Kidney epithelial cell (primary cell): ENCODE results near the gene AIPL1. TPM values are rescaled to one million over a fixed set of nuclear protein-coding genes. Genes with fewer than 3 reads are reported as not detected.

Experiments
- DNase-seq: peaks from one replicate; pipeline ENCODE4 v3.0.0-alpha.2; 2010; ENCODE audit warnings: low read depth
- H3K27me3 ChIP-seq: 2 replicates; pipeline ENCODE4 v1.6.0; 2011; ENCODE audit warnings: low read length; ENCODE audit not compliant: control insufficient read depth, insufficient read depth
- H3K36me3 ChIP-seq: 2 replicates; pipeline ENCODE4 v1.5.1; 2011; ENCODE audit warnings: low read length; ENCODE audit not compliant: control insufficient read depth, insufficient read depth
- H3K4me3 ChIP-seq: 2 replicates; pipeline ENCODE4 v1.5.1; 2011; ENCODE audit warnings: low read depth, mild to moderate bottlenecking, control low read depth, low read length
- total RNA-seq: library from RNA; depleted of rRNA; stranded (reverse); fragments of >200 nt; gene quantifications from 2 replicates; pipeline ENCODE4 v1.2.3, GENCODE V29; 2015
- TF ChIP-seq, protein P1 (sequence below): IDR thresholded peaks from 2 replicates; pipeline ENCODE4 v1.5.1; 2011; ENCODE audit warnings: mild to moderate bottlenecking, moderate library complexity, low read length, control low read depth, inconsistent platforms; ENCODE audit not compliant: insufficient read depth, poor library complexity, severe bottlenecking

The AIPL1 gene
- total RNA-seq, 1 donor from 2014 or later: not detected

DNA sequence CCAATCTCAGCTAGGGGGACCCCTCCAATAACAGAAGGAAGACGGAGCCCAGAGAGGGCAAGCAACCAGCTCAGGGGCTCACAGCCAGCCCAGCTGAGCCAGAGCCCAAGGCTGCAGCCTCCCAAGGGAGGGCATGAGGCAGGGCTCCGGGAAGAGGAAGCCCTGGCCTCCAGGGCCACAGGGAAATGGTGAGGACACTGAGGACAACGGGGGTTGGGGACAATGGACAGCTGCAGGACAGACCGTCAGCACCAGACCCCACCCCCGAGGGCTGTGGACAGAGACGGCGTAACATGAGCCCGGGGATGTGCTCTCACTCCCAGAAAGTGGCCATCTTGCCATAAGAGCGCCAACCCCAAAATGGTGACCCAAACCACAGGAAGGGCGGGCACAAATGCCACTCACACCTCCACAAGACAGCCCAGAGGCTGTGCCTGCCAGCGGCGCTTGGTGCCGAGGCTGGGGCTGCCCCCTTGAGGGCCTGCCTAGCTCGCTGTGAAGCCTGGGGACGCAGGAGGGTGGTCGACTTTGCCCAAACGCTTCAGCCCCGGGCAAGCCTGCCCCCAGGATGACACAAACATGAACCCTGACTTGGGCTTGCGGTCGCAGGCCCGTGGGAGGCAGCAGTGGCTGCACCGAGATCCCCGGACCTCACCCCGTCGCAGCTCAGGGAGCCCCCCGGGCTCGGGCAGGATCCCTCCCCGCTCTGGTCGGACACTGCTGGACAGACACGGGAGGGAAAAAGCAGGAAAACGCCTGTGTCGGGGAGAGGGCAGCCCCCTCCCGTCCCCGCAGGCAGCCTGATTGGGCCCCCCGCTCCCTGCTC, 19.8 kb upstream of the AIPL1 start:
- Histone ChIP-seq H3K36me3 (no peaks in the 10 kb centered on the region), H3K27me3 (peaks cover 8% of the 10 kb centered on the region), H3K4me3 (no peak overlapping the region)
- TF ChIP-seq, protein P1, sequence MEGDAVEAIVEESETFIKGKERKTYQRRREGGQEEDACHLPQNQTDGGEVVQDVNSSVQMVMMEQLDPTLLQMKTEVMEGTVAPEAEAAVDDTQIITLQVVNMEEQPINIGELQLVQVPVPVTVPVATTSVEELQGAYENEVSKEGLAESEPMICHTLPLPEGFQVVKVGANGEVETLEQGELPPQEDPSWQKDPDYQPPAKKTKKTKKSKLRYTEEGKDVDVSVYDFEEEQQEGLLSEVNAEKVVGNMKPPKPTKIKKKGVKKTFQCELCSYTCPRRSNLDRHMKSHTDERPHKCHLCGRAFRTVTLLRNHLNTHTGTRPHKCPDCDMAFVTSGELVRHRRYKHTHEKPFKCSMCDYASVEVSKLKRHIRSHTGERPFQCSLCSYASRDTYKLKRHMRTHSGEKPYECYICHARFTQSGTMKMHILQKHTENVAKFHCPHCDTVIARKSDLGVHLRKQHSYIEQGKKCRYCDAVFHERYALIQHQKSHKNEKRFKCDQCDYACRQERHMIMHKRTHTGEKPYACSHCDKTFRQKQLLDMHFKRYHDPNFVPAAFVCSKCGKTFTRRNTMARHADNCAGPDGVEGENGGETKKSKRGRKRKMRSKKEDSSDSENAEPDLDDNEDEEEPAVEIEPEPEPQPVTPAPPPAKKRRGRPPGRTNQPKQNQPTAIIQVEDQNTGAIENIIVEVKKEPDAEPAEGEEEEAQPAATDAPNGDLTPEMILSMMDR: no peak
- no peak for DNase-seq

DNA sequence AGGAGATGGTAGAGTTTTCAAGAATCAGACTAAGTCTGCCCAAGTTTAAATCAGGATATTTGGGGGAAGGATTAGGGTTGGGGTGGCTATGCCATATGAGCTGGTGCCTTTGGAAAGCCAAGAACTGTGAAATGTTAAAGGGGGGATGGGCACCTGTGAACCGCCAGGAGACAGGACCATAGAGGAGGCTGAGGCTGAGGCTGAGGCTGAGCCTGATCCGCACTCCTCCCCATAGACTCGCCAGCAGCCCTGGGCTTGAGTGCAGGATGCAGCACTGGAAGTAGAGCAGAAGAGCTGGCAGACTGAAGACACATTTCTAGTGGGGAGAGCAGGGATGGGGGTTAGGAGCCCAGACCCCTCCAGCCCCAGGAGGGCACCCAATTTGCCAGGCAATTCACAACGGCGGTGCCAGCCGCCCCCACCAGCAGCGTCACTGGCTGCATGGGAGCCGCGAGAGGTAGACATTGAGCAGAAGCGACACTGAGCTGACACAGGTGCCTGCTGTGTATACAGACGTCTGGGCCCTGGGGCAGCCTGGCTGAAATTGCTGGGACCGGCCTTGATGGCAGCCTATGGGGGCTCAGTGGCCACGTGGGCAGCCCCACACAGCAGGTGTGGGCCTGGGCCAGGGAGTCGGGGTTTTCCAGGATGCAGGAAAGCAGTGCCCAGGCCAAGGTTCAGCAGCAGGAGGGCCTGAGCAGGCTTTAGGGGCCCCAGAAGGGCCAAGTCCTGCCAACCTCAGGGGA, 18.5 kb upstream of the AIPL1 start:
- DNase-seq: no peak
- Histone ChIP-seq H3K36me3 (no peaks in the 10 kb centered on the region), H3K27me3 (peaks cover 8% of the 10 kb centered on the region), H3K4me3 (no peak overlapping the region)
- TF ChIP-seq, protein P1: no peak

DNA sequence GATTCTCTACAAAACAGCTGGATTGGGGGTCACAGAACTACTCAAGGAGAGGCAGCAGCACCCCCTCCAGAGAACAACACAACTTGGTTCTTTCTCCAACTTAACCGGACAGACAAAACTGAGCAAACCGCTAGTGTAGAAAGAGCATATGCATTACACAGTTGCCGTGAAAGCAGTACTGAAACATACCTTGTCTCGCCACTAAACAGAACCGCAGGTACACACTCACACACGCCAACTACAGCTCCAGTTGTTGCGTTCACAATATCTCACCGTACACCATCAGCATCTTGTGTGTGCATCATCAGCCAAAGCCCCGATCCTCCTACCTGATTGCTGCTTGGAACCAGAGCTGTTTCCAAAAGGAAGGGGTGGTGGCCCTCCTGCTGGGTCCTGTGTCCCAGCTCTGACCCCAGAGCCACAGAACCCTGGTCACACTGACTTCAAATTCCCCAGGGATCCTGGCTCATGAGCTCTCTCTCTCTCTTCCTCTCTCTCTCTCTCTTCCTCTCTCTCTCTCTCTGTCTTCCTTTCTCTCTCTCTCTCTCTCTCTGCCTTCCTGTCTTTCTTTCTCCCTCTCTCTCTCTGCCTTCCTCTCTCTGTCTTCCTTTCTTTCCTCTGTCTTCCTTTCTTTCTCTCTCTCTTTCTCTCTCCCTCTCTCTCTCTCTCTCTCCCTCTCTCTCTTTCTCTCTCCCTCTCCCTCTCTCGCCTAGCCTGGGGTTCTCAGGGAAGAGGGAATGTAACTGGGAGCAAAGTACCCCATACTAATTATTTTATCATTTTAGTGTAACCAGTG, 17.7 kb upstream of the AIPL1 start:
- Histone ChIP-seq H3K4me3 (no peak overlapping the region), H3K27me3 (peaks cover 8% of the 10 kb centered on the region), H3K36me3 (no peaks in the 10 kb centered on the region)
- no peak for DNase-seq
- TF ChIP-seq, protein P1: no peak

DNA sequence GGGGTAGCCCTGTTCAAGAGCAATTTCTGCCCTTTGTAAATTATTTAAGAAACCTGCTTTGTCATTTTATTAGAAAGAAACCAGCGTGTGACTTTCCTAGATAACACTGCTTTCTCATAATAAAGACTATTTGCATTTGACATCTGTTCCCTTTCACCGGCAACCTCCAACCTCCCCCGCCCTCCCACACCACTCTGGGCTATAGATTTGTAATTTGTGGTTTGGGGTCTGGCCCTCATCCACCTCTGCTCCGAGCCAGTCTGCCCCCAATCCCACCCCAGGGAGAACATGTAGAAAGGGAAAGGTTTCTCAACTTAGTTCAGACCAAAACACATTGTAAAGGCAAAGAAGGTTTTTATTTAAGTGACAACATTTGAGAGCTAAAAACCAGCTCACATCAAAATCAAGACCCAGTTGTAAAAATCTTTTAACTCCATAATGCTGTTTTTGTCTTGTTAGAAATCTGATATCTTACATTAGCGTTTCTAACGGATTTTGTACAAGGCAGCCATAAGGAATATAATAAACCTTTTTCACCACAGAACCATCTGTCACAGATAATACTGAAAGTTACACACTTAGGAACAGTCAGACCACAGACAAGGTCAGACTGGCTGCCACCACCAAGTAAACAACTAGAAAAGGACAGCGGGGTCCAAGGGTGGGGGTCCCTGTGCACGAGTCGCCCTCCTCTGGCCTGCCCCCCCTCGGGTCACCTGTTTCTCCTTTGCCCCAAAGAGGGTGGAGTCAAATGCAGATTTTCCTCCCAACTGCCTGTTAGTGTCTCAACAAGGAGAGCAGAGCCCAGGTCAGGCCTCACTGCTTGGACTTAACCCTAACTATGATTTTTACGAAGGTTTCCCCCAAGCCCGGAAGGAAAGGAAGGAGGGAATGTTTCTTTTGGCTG, 16.3 kb upstream of the AIPL1 start:
- H3K4me3 ChIP-seq: no peak overlapping the region
- H3K36me3 ChIP-seq: peaks cover 2% of the 10 kb centered on the region
- peaks cover 8% of the 10 kb centered on the region for H3K27me3 ChIP-seq
- TF ChIP-seq, protein P1: no peak
- DNase-seq: no peak

DNA sequence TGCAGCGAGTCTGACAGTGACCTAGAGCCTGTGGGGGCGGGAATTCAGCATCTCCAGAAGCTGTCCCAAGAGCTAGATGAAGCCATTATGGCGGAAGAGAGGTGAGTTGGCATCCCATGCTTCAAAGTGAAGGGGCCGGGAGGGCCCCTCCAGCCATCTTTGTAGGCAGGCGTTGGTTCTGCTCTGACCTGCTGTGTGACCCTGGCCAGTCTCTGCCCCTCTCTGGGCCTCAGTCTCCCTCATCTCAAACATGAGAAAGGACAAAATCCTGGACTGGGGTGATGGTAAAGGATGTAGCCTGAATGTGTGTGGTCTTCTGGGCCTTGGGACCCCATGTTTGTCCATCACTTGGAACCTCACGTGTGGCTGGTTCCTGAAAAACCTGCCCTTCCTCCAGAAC, 14.4 kb upstream of the AIPL1 start:
- TF ChIP-seq, protein P1: no peak
- DNase-seq: no peak
- Histone ChIP-seq H3K27me3 (no peaks in the 10 kb centered on the region), H3K36me3 (peaks cover 2% of the 10 kb centered on the region), H3K4me3 (no peak overlapping the region)
